ENCODE measurements around the gene GJD3.
"Not testable (repeated sequence)": the region's sequence is repeated elsewhere in the genome, so short reads cannot be mapped to it uniquely, and the experiment has no call there.

The GJD3 gene

GRCh38 chr17:40364121-40364861, at the start of gene GJD3:
Gene GJD3, minus strand, starts transcription at chr17:40364737. Its CDS starts 922 bp downstream, at chr17:40363815.
- DNase-seq (ENCODE audit: low read depth in 2 of 2), result no peak

- not testable (repeated sequence) for DNase-seq (ENCODE audit: low read depth in 2 of 2)
Observed at GRCh38 chr17:40414312-40414711, 49.8 kb upstream of the GJD3 start.

- DNase-seq (ENCODE audit: low read depth in 2 of 2), result no peak
Observed at GRCh38 chr17:40412880-40413279, 48.3 kb upstream of the GJD3 start.

- DNase-seq (ENCODE audit: low read depth in 2 of 2), result no peak
Observed at GRCh38 chr17:40411821-40412220, 47.3 kb upstream of the GJD3 start.

- no peak for DNase-seq (ENCODE audit: low read depth in 2 of 2)
Observed at GRCh38 chr17:40410082-40410481, 45.5 kb upstream of the GJD3 start.

- not testable (repeated sequence) for DNase-seq (ENCODE audit: low read depth in 2 of 2)
Observed at GRCh38 chr17:40409540-40409939, 45.0 kb upstream of the GJD3 start.

GRCh38 chr17:40407460-40407859, 42.9 kb upstream of the GJD3 start:
- DNase-seq (ENCODE audit: low read depth in 2 of 2), result no peak

GRCh38 chr17:40404003-40404402, 39.5 kb upstream of the GJD3 start:
- DNase-seq (ENCODE audit: low read depth in 2 of 2), result no peak

GRCh38 chr17:40402668-40403067, 38.1 kb upstream of the GJD3 start:
- DNase-seq (ENCODE audit: low read depth in 2 of 2), result no peak

GRCh38 chr17:40399185-40399584, 34.6 kb upstream of the GJD3 start:
- no peak for DNase-seq (ENCODE audit: low read depth in 2 of 2)

GRCh38 chr17:40386555-40386954, 22.0 kb upstream of the GJD3 start:
- DNase-seq (ENCODE audit: low read depth in 2 of 2), result not testable (repeated sequence)

- no peak for DNase-seq (ENCODE audit: low read depth in 2 of 2)
Observed at GRCh38 chr17:40382251-40382650, 17.7 kb upstream of the GJD3 start.

GRCh38 chr17:40378966-40379365, 14.4 kb upstream of the GJD3 start:
- DNase-seq (ENCODE audit: low read depth in 2 of 2), result no peak

GRCh38 chr17:40377832-40378231, 13.3 kb upstream of the GJD3 start:
- DNase-seq (ENCODE audit: low read depth in 2 of 2), result no peak

GRCh38 chr17:40376541-40376940, 12.0 kb upstream of the GJD3 start:
- DNase-seq (ENCODE audit: low read depth in 2 of 2), result not testable (repeated sequence)

GRCh38 chr17:40375786-40376185, 11.2 kb upstream of the GJD3 start:
- not testable (repeated sequence) for DNase-seq (ENCODE audit: low read depth in 2 of 2)

GRCh38 chr17:40374821-40375498, 10.4 kb upstream of the GJD3 start:
- DNase-seq (ENCODE audit: low read depth in 2 of 2), result no peak

GRCh38 chr17:40373999-40374398, 9.5 kb upstream of the GJD3 start:
- DNase-seq (ENCODE audit: low read depth in 2 of 2), result no peak

- no peak for DNase-seq (ENCODE audit: low read depth in 2 of 2)
Observed at GRCh38 chr17:40373324-40373723, 8.8 kb upstream of the GJD3 start.

- DNase-seq (ENCODE audit: low read depth in 2 of 2), result not testable (repeated sequence)
Observed at GRCh38 chr17:40372644-40373043, 8.1 kb upstream of the GJD3 start.

GRCh38 chr17:40372031-40372430, 7.5 kb upstream of the GJD3 start:
- no peak for DNase-seq (ENCODE audit: low read depth in 2 of 2)

GRCh38 chr17:40371261-40371929, 6.9 kb upstream of the GJD3 start:
- no peak for DNase-seq (ENCODE audit: low read depth in 2 of 2)

GRCh38 chr17:40369923-40370322, 5.4 kb upstream of the GJD3 start:
- DNase-seq (ENCODE audit: low read depth in 2 of 2), result no peak

Data from stimulated activated CD4-positive, alpha-beta T cell treated with anti-CD3 and anti-CD28 coated beads, Interleukin-12 subunit alpha, Interleukin-12 subunit beta, amount 100 ng/mL, for 24 hours (primary cell).